GM12865 (cell line): ENCODE data around the gene NFKBIE.
"Not testable (repeated sequence)": the region's sequence is repeated elsewhere in the genome, so short reads cannot be mapped to it uniquely, and the experiment has no call there.

Source experiments
- DNase-seq: peaks from one replicate; pipeline ENCODE4 v3.0.0; 2010; ENCODE audit warnings: low read depth
- H3K4me3 ChIP-seq: 2 replicates; pipeline ENCODE4 v1.5.1; 2011; ENCODE audit warnings: mild to moderate bottlenecking, low read depth, low read length, control low read depth
- CTCF ChIP-seq: IDR thresholded peaks from 2 replicates; pipeline ENCODE4 v1.5.1; 2011; ENCODE audit warnings: low read length, control low read depth, low read depth, inconsistent platforms; ENCODE audit not compliant: insufficient read depth; ENCODE audit errors: missing control alignments

NFKBIE gene, protein sequence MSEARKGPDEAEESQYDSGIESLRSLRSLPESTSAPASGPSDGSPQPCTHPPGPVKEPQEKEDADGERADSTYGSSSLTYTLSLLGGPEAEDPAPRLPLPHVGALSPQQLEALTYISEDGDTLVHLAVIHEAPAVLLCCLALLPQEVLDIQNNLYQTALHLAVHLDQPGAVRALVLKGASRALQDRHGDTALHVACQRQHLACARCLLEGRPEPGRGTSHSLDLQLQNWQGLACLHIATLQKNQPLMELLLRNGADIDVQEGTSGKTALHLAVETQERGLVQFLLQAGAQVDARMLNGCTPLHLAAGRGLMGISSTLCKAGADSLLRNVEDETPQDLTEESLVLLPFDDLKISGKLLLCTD

GRCh38 chr6:44265007-44265721, at the start of gene NFKBIE:
Gene NFKBIE, minus strand, starts transcription at chr6:44265551. Its CDS starts 205 bp downstream, at chr6:44265346.
- peak; percentile 92 for DNase-seq
- H3K4me3 ChIP-seq, result peak within 1 kb of the TSS; percentile 95
- peak; percentile 45 for TF ChIP-seq CTCF

GRCh38 chr6:44314657-44315056, 49.3 kb upstream of the NFKBIE start:
- DNase-seq, result not testable (repeated sequence)

DNA sequence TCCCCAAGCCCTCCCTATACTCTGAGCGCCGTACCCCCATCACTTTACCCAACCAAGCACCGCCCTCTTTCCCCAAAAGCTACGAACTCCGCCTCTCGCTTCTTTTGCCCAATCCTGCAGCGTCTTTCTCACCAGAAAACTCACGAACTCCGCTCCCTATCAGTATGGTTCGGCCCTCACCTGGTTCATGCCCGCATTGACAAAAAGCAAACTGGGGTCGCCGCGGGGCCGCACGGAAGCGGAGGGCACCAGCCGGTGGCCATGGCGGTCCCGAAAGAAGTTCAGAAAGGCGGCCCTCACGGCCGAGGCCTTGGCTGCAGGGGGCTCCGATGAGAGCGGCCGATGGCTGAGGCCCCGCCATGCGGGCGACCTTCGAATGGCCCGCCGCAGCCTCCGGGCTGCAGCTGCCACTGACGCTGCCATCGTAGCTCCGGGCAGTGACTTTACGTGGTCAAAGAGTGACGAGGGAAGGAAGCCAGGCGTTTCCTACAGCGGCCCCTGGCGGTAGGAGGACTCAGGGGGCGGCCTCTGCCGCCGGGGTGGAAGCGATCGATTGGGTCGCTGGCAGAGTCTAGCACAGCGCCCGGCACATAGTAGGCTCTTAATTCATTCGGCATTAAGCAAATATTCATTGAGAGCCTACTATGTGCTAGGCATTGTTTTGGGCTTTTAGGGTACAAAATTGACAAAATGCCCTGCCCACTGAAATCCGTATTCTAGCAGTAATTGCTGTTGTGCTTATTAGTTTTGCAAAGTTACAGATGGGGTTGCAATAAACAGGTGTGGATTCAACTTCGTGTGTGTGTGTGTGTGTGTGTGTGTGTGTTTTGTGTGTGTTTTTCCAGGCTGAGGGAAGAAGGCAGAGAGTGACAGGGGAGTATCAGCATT, 47.8 kb upstream of the NFKBIE start, which contains the start of gene AARS2:
Gene AARS2, minus strand, starts transcription at position 447 of the 888 bp plus-strand sequence. Its CDS starts 24 bp downstream, at position 423.
- peak; percentile 94 for DNase-seq
- peak within 1 kb of the TSS; percentile 92 for H3K4me3 ChIP-seq
- TF ChIP-seq CTCF, result peak; percentile 99

More at GRCh38 chr6:44314657-44315056, 49.3 kb upstream of the NFKBIE start:
- H3K4me3 ChIP-seq, result not testable (repeated sequence)

- H3K4me3 ChIP-seq, result no peak overlapping the region
- DNase-seq, result no peak
- no peak for TF ChIP-seq CTCF
These were observed 46.4 kb upstream of the NFKBIE start for GRCh38 chr6:44311767-44312166.

GRCh38 chr6:44311304-44311703, 46.0 kb upstream of the NFKBIE start:
- no peak for TF ChIP-seq CTCF
- no peak for DNase-seq
- H3K4me3 ChIP-seq, result no peak overlapping the region

GRCh38 chr6:44310241-44310640, 44.9 kb upstream of the NFKBIE start:
- no peak for DNase-seq
- H3K4me3 ChIP-seq, result no peak overlapping the region
- TF ChIP-seq CTCF, result no peak
